Measurements from ENCODE around the gene RTN4RL2.

RTN4RL2 gene

GRCh38 chr11:57490456-57491248, 30.3 kb downstream of the RTN4RL2 start:
- ChIA-PET CTCF (interaction anchor here (0.8 to 18.0 kb wide), 13 partner anchors 11 to 152 kb away, joined by 3 to 410 read pairs (median 5); partner anchors contain the start of genes P2RX3, SLC43A1 and TIMM10), POLR2A (no interaction called here)
- no peak overlapping the region for H3K4me3 ChIP-seq (ENCODE audit: control insufficient read depth in 1 of 7, extremely low read depth in 1 of 7, insufficient read depth in 4 of 7, low read depth in 2 of 7, low read length in 6 of 7)
- no peaks in the 10 kb centered on the region for H3K27me3 ChIP-seq (replicated peaks in 2 of 5; ENCODE audit: control insufficient read depth in 4 of 5, insufficient read depth in 5 of 5, low read length in 4 of 5)
- 98% methylated on average over 8 of the region's 9 CpGs for WGBS (ENCODE audit: insufficient coverage)
- peaks cover 0 to 5% (median 0%) of the 10 kb centered on the region in 4 experiments for H3K4me1 ChIP-seq (ENCODE audit: control extremely low read depth in 1 of 4, control insufficient read depth in 4 of 4, insufficient read depth in 4 of 4, low read length in 3 of 4)
- H3K27ac ChIP-seq (ENCODE audit: insufficient read depth in 1 of 2, low read depth in 1 of 2, low read length in 2 of 2, poor library complexity in 1 of 2, severe bottlenecking in 2 of 2), result no peak overlapping the region
- H3K9me3 ChIP-seq (ENCODE audit: control extremely low read depth in 1 of 5, control insufficient read depth in 4 of 5, insufficient read depth in 2 of 5, low read depth in 1 of 5, low read length in 4 of 5), result no peaks in the 10 kb centered on the region
- no peak for DNase-seq
- peaks cover 7 to 74% (median 46%) of the 10 kb centered on the region in 4 experiments for H3K36me3 ChIP-seq (ENCODE audit: control insufficient read depth in 4 of 4, insufficient read depth in 4 of 4, low read length in 3 of 4)

GRCh38 chr11:57491371-57492061, 31.2 kb downstream of the RTN4RL2 start:
- no peak overlapping the region for H3K27ac ChIP-seq (ENCODE audit: insufficient read depth in 1 of 2, low read depth in 1 of 2, low read length in 2 of 2, poor library complexity in 1 of 2, severe bottlenecking in 2 of 2)
- POLR2A ChIA-PET, result no interaction called here
- H3K4me3 ChIP-seq (ENCODE audit: control insufficient read depth in 1 of 7, extremely low read depth in 1 of 7, insufficient read depth in 4 of 7, low read depth in 2 of 7, low read length in 6 of 7), result no peak overlapping the region
- H3K36me3 ChIP-seq (ENCODE audit: control insufficient read depth in 4 of 4, insufficient read depth in 4 of 4, low read length in 3 of 4), result peaks cover 8 to 79% (median 50%) of the 10 kb centered on the region in 4 experiments
- no peaks in the 10 kb centered on the region for H3K27me3 ChIP-seq (replicated peaks in 2 of 5; ENCODE audit: control insufficient read depth in 4 of 5, insufficient read depth in 5 of 5, low read length in 4 of 5)
- CTCF ChIA-PET, result interaction anchor here (0.7 to 18.0 kb wide), 19 partner anchors 8 to 155 kb away, joined by 3 to 410 read pairs (median 4); partner anchors contain the start of genes P2RX3, RTN4RL2, SLC43A1 and TIMM10
- no peaks in the 10 kb centered on the region for H3K4me1 ChIP-seq (ENCODE audit: control extremely low read depth in 1 of 4, control insufficient read depth in 4 of 4, insufficient read depth in 4 of 4, low read length in 3 of 4)
- DNase-seq, result peak; percentile 57 to 79 (median 71)
- no peaks in the 10 kb centered on the region for H3K9me3 ChIP-seq (ENCODE audit: control extremely low read depth in 1 of 5, control insufficient read depth in 4 of 5, insufficient read depth in 2 of 5, low read depth in 1 of 5, low read length in 4 of 5)
- 92% methylated on average over 10 of the region's 11 CpGs for WGBS (ENCODE audit: insufficient coverage)

DNA sequence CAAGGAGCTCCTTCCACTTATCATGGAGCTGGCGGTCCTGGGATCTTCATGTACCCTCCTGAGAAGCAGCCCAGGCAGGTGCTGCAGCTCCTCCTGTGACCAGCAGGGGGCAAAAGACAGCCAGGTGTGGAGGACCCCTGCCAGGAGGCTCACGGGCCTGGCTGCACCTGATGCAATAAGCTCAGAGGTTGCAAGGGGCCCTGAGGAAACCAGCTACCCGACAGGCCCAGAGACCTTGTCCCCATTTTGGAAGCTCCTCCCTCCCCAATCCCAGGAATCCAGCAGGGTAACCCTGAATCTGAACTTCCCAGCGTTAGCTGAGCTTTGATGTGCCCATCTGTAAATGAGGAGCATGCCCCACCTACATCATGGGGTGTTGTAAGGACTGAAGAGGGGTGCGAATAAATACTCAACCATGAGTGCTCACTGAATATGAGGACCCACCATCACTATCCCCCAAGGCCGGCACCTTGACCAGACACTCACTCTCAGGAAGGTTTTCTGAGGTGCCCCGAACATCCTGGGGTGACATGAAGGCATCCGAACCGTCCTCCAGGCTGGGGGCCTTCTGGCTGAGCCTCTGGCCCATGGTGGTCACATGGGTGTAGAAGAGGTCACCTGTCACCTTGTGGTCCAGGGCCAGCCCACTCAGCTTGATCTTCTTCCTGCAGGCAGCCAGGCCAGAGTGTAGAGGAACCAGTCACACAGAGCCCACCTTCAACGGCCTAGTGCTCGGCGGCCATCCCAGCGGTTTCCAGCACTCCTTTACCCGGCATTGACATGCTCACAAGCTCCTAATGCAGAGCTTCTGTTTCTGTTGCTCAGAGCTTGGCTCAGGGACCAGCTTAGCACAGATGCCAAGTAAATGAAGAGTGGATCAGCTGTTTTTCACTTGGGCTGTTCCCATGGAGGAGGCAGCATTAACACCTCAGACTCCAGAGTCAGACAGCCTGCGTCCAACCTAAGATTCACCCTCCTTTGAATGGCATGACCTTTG, 33.5 kb downstream of the RTN4RL2 start:
- Histone ChIP-seq H3K9me3 (ENCODE audit: control extremely low read depth in 1 of 5, control insufficient read depth in 4 of 5, insufficient read depth in 2 of 5, low read depth in 1 of 5, low read length in 4 of 5) (no peaks in the 10 kb centered on the region), H3K4me1 (ENCODE audit: control extremely low read depth in 1 of 4, control insufficient read depth in 4 of 4, insufficient read depth in 4 of 4, low read length in 3 of 4) (no peaks in the 10 kb centered on the region), H3K4me3 (ENCODE audit: control insufficient read depth in 1 of 7, extremely low read depth in 1 of 7, insufficient read depth in 4 of 7, low read depth in 2 of 7, low read length in 6 of 7) (no peak overlapping the region), H3K27ac (ENCODE audit: insufficient read depth in 1 of 2, low read depth in 1 of 2, low read length in 2 of 2, poor library complexity in 1 of 2, severe bottlenecking in 2 of 2) (no peak overlapping the region), H3K36me3 (ENCODE audit: control insufficient read depth in 4 of 4, insufficient read depth in 4 of 4, low read length in 3 of 4) (peaks cover 11 to 78% (median 51%) of the 10 kb centered on the region in 4 experiments), H3K27me3 (replicated peaks in 2 of 5; ENCODE audit: control insufficient read depth in 4 of 5, insufficient read depth in 5 of 5, low read length in 4 of 5) (no peaks in the 10 kb centered on the region)
- CTCF ChIA-PET, result interaction anchor here (0.6 to 18.0 kb wide), 40 partner anchors 8 to 165 kb away, joined by 3 to 410 read pairs (median 5); partner anchors contain the start of genes P2RX3, RTN4RL2, SLC43A1 and SSRP1
- POLR2A ChIA-PET, result interaction anchor here (0.6 to 1.3 kb wide), 2 partner anchors 14 to 21 kb away, joined by 4 to 5 read pairs; no protein-coding TSS in a partner anchor
- 81% methylated on average over 13 of the region's 15 CpGs for WGBS (ENCODE audit: insufficient coverage)
- peak; percentile 51 to 56 (median 54) for DNase-seq

GRCh38 chr11:57496109-57496820, 35.9 kb downstream of the RTN4RL2 start:
- no peaks in the 10 kb centered on the region for H3K9me3 ChIP-seq (ENCODE audit: control extremely low read depth in 1 of 5, control insufficient read depth in 4 of 5, insufficient read depth in 2 of 5, low read depth in 1 of 5, low read length in 4 of 5)
- H3K27me3 ChIP-seq (replicated peaks in 2 of 5; ENCODE audit: control insufficient read depth in 4 of 5, insufficient read depth in 5 of 5, low read length in 4 of 5), result no peaks in the 10 kb centered on the region
- no peak overlapping the region for H3K4me3 ChIP-seq (ENCODE audit: control insufficient read depth in 1 of 7, extremely low read depth in 1 of 7, insufficient read depth in 4 of 7, low read depth in 2 of 7, low read length in 6 of 7)
- ChIA-PET POLR2A (no interaction called here), CTCF (interaction anchor here (0.9 to 18.0 kb wide), 11 partner anchors 9 to 1040 kb away, joined by 3 to 410 read pairs (median 5); partner anchors contain the start of genes SLC43A1 and TIMM10)
- peaks cover 0 to 11% (median 5%) of the 10 kb centered on the region in 4 experiments for H3K4me1 ChIP-seq (ENCODE audit: control extremely low read depth in 1 of 4, control insufficient read depth in 4 of 4, insufficient read depth in 4 of 4, low read length in 3 of 4)
- no peak overlapping the region for H3K27ac ChIP-seq (ENCODE audit: insufficient read depth in 1 of 2, low read depth in 1 of 2, low read length in 2 of 2, poor library complexity in 1 of 2, severe bottlenecking in 2 of 2)
- no peak for DNase-seq
- WGBS (ENCODE audit: insufficient coverage), result 95% methylated on average over 9 of the region's 9 CpGs
- peaks cover 8 to 78% (median 47%) of the 10 kb centered on the region in 4 experiments for H3K36me3 ChIP-seq (ENCODE audit: control insufficient read depth in 4 of 4, insufficient read depth in 4 of 4, low read length in 3 of 4)

GRCh38 chr11:57497303-57498247, 37.2 kb downstream of the RTN4RL2 start:
- H3K4me3 ChIP-seq (ENCODE audit: control insufficient read depth in 1 of 7, extremely low read depth in 1 of 7, insufficient read depth in 4 of 7, low read depth in 2 of 7, low read length in 6 of 7), result no peak overlapping the region
- H3K27me3 ChIP-seq (replicated peaks in 2 of 5; ENCODE audit: control insufficient read depth in 4 of 5, insufficient read depth in 5 of 5, low read length in 4 of 5), result no peaks in the 10 kb centered on the region
- WGBS (ENCODE audit: insufficient coverage), result 97% methylated on average over 13 of the region's 15 CpGs
- ChIA-PET CTCF (interaction anchor here (0.6 to 18.0 kb wide), 14 partner anchors 8 to 298 kb away, joined by 3 to 410 read pairs (median 4); partner anchors contain the start of genes SLC43A1 and TIMM10), POLR2A (interaction anchor here (1.6 kb wide), 1 partner anchor 16 kb away, joined by 3 read pairs; no protein-coding TSS in a partner anchor)
- DNase-seq, result no peak
- H3K27ac ChIP-seq (ENCODE audit: insufficient read depth in 1 of 2, low read depth in 1 of 2, low read length in 2 of 2, poor library complexity in 1 of 2, severe bottlenecking in 2 of 2), result no peak overlapping the region
- peaks cover 0 to 11% (median 5%) of the 10 kb centered on the region in 4 experiments for H3K4me1 ChIP-seq (ENCODE audit: control extremely low read depth in 1 of 4, control insufficient read depth in 4 of 4, insufficient read depth in 4 of 4, low read length in 3 of 4)
- no peaks in the 10 kb centered on the region for H3K9me3 ChIP-seq (ENCODE audit: control extremely low read depth in 1 of 5, control insufficient read depth in 4 of 5, insufficient read depth in 2 of 5, low read depth in 1 of 5, low read length in 4 of 5)
- H3K36me3 ChIP-seq (ENCODE audit: control insufficient read depth in 4 of 4, insufficient read depth in 4 of 4, low read length in 3 of 4), result peaks cover 10 to 74% (median 51%) of the 10 kb centered on the region in 4 experiments

All from common myeloid progenitor, CD34-positive (primary cell).